Measurements from ENCODE around the gene CYB5B.

DNA sequence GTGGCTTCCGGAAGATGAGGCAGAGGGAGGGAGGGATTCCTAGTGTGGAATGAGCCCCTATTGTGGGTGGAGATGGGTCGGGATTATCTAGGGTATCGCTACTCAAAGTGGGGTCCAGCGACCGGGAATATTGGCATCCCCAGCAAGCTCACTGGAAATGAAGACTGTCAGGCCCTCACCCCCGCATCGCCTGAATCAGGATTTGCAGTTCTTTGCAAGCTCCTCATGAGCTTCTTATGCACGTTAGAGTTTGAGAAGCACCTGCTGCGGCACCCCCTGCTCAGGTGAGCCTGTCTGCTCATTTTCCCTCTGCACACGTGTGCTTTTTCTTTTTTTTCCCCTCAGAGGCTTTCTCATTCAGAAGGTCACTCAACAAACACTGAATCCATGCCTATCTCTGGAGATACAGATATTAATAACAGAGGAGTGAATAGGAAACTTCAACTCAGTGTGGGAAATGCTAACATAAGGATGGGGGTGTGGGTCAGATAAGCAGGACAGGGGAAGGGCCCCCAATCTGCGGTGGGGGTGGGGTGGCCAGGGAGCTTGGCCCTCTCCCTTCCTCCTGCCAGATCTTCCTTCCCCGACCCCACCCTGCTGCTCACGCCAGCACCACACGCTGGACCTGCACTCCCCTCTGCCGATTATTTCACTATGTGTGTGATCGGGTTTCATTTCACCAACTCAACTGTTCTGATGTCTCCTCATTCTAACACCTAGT, 73.6 kb downstream of the CYB5B start:
- TF ChIP-seq, protein P1, sequence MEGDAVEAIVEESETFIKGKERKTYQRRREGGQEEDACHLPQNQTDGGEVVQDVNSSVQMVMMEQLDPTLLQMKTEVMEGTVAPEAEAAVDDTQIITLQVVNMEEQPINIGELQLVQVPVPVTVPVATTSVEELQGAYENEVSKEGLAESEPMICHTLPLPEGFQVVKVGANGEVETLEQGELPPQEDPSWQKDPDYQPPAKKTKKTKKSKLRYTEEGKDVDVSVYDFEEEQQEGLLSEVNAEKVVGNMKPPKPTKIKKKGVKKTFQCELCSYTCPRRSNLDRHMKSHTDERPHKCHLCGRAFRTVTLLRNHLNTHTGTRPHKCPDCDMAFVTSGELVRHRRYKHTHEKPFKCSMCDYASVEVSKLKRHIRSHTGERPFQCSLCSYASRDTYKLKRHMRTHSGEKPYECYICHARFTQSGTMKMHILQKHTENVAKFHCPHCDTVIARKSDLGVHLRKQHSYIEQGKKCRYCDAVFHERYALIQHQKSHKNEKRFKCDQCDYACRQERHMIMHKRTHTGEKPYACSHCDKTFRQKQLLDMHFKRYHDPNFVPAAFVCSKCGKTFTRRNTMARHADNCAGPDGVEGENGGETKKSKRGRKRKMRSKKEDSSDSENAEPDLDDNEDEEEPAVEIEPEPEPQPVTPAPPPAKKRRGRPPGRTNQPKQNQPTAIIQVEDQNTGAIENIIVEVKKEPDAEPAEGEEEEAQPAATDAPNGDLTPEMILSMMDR (conservative IDR thresholded peaks at IDR 0.05 in 1 of 2, IDR thresholded peaks at IDR 0.05 in 1 of 2; ENCODE audit: low read depth in 1 of 2, low read length in 2 of 2): no peak
- TF ChIP-seq EZH2 (IDR thresholded peaks at IDR 0.05; ENCODE audit: low read length, missing control alignments): no peak

Measured in fibroblast of lung (primary cell).